ENCODE data around the gene AKR7A3. TPM values are rescaled to one million over a fixed set of nuclear protein-coding genes. Genes with fewer than 3 reads are reported as not detected.

The AKR7A3 gene
- total and polyA plus RNA-seq, 4 donors, result 0.23 to 69.6 (median 55.0) TPM

DNA sequence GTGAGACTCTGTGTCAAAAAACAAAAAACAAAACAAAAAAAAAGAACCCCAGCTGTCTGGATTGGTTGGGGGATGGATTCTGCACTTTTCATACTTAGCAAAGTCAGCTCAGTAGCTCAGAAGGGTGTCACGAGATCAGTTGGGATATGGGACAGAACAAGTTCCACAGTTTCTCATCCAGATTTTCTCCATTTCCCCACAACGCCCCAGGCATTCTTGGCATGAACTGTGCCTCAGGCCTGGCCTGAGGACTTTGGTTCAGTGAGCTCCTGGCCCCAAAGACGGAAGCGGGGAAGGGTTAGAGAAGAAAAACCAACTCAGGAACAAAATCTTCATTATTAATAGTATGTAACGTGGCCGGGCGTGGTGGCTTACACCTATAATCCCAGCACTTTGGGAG, 21.5 kb upstream of the AKR7A3 start:
- Histone ChIP-seq H3K9ac (ENCODE audit: low read depth in 1 of 2, low read length in 2 of 2) (no peak overlapping the region), H3K4me3 (ENCODE audit: low read depth in 1 of 3, low read length in 3 of 3) (no peak overlapping the region), H3K27ac (ENCODE audit: low read depth in 1 of 2, low read length in 2 of 2) (no peak overlapping the region), H3K27me3 (ENCODE audit: control insufficient read depth in 4 of 4, insufficient read depth in 4 of 4, low read length in 3 of 4) (no peaks in the 10 kb centered on the region), H3K4me1 (ENCODE audit: control insufficient read depth in 4 of 4, insufficient read depth in 4 of 4, low read length in 3 of 4) (peaks cover 3 to 23% (median 18%) of the 10 kb centered on the region in 4 donors), H3K9me3 (ENCODE audit: control insufficient read depth in 4 of 4, low read length in 3 of 4) (no peaks in the 10 kb centered on the region), H3K36me3 (ENCODE audit: control insufficient read depth in 4 of 4, insufficient read depth in 3 of 4, low read depth in 1 of 4, low read length in 3 of 4) (peaks cover 10 to 32% (median 21%) of the 10 kb centered on the region in 4 donors)
- DNase-seq (ENCODE audit: low spot score), result no peak
- 91% methylated on average over 7 of the region's 7 CpGs for WGBS
- no peak for TF ChIP-seq GABPA (IDR thresholded peaks at IDR 0.05 in 1 of 2, conservative IDR thresholded peaks at IDR 0.05 in 1 of 2)
- TF ChIP-seq RAD21 (IDR thresholded peaks at IDR 0.05), result no peak
- TF ChIP-seq HNF4A (conservative IDR thresholded peaks at IDR 0.05), result no peak
- no peak for TF ChIP-seq EGR1 (IDR thresholded peaks at IDR 0.05; ENCODE audit: low read depth in 2 of 2)

GRCh38 chr1:19309123-19309813, 20.7 kb upstream of the AKR7A3 start:
- no peaks in the 10 kb centered on the region for H3K27me3 ChIP-seq (ENCODE audit: control insufficient read depth in 4 of 4, insufficient read depth in 4 of 4, low read length in 3 of 4)
- H3K27ac ChIP-seq (ENCODE audit: low read depth in 1 of 2, low read length in 2 of 2), result no peak overlapping the region
- no peak for TF ChIP-seq GABPA (IDR thresholded peaks at IDR 0.05 in 1 of 2, conservative IDR thresholded peaks at IDR 0.05 in 1 of 2)
- TF ChIP-seq NR2F2 (IDR thresholded peaks at IDR 0.05), result no peak
- TF ChIP-seq YY1 (IDR thresholded peaks at IDR 0.05), result no peak
- TF ChIP-seq ZBTB33 (IDR thresholded peaks at IDR 0.05), result no peak
- no peak for TF ChIP-seq ATF3 (IDR thresholded peaks at IDR 0.05)
- TF ChIP-seq, protein P1, sequence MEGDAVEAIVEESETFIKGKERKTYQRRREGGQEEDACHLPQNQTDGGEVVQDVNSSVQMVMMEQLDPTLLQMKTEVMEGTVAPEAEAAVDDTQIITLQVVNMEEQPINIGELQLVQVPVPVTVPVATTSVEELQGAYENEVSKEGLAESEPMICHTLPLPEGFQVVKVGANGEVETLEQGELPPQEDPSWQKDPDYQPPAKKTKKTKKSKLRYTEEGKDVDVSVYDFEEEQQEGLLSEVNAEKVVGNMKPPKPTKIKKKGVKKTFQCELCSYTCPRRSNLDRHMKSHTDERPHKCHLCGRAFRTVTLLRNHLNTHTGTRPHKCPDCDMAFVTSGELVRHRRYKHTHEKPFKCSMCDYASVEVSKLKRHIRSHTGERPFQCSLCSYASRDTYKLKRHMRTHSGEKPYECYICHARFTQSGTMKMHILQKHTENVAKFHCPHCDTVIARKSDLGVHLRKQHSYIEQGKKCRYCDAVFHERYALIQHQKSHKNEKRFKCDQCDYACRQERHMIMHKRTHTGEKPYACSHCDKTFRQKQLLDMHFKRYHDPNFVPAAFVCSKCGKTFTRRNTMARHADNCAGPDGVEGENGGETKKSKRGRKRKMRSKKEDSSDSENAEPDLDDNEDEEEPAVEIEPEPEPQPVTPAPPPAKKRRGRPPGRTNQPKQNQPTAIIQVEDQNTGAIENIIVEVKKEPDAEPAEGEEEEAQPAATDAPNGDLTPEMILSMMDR (IDR thresholded peaks at IDR 0.05; ENCODE audit: low read depth, low read length, missing input control), result no peak
- no peak for TF ChIP-seq SP1 (IDR thresholded peaks at IDR 0.05)
- TF ChIP-seq JUND (IDR thresholded peaks at IDR 0.05), result no peak
- TF ChIP-seq TAF1 (conservative IDR thresholded peaks at IDR 0.05), result no peak
- TF ChIP-seq HNF4G (IDR thresholded peaks at IDR 0.05), result no peak
- TF ChIP-seq EGR1 (IDR thresholded peaks at IDR 0.05; ENCODE audit: low read depth in 2 of 2), result no peak
- TF ChIP-seq RAD21 (IDR thresholded peaks at IDR 0.05), result no peak
- TF ChIP-seq, protein P2, sequence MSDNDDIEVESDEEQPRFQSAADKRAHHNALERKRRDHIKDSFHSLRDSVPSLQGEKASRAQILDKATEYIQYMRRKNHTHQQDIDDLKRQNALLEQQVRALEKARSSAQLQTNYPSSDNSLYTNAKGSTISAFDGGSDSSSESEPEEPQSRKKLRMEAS (IDR thresholded peaks at IDR 0.05), result no peak
- no peak for TF ChIP-seq RXRA (IDR thresholded peaks at IDR 0.05)
- no peak for TF ChIP-seq FOXA2 (IDR thresholded peaks at IDR 0.05)
- no peak for TF ChIP-seq REST (IDR thresholded peaks at IDR 0.05)
- no peak for TF ChIP-seq FOXA1 (IDR thresholded peaks at IDR 0.05)
- TF ChIP-seq HNF4A (conservative IDR thresholded peaks at IDR 0.05), result no peak
- no peaks in the 10 kb centered on the region for H3K9me3 ChIP-seq (ENCODE audit: control insufficient read depth in 4 of 4, low read length in 3 of 4)
- no peak for DNase-seq (ENCODE audit: low spot score)
- H3K4me1 ChIP-seq (ENCODE audit: control insufficient read depth in 4 of 4, insufficient read depth in 4 of 4, low read length in 3 of 4), result peaks cover 3 to 23% (median 16%) of the 10 kb centered on the region in 4 donors
- H3K36me3 ChIP-seq (ENCODE audit: control insufficient read depth in 4 of 4, insufficient read depth in 3 of 4, low read depth in 1 of 4, low read length in 3 of 4), result peaks cover 10 to 39% (median 25%) of the 10 kb centered on the region in 4 donors
- H3K9ac ChIP-seq (ENCODE audit: low read depth in 1 of 2, low read length in 2 of 2), result no peak overlapping the region
- whole genome bisulfite sequencing, result 94% methylated on average over 6 of the region's 6 CpGs
- H3K4me3 ChIP-seq (ENCODE audit: low read depth in 1 of 3, low read length in 3 of 3), result no peak overlapping the region

Data from liver (tissue), 9 donors.